HG02885 (cell line): ENCODE data around the gene PPM1A.

Experiments
- ATAC-seq: cut with Tn5 transposase; IDR thresholded peaks from one replicate; pipeline ENCODE4 v1.9.1; 2021; ENCODE audit warnings: mild to moderate bottlenecking; ENCODE audit not compliant: unreplicated experiment, poor library complexity

Gene PPM1A

GRCh38 chr14:60257865-60258264, 8.8 kb downstream of the PPM1A start:
- ATAC-seq = no peak

GRCh38 chr14:60265163-60265562, 16.1 kb downstream of the PPM1A start:
- no peak for ATAC-seq

GRCh38 chr14:60266021-60266937, 17.3 kb downstream of the PPM1A start:
- no peak for ATAC-seq

GRCh38 chr14:60272177-60272576, 23.2 kb downstream of the PPM1A start:
- ATAC-seq = no peak

GRCh38 chr14:60273956-60274355, 24.9 kb downstream of the PPM1A start:
- ATAC-seq = no peak

- ATAC-seq = no peak
Measured at GRCh38 chr14:60274448-60274847, 25.4 kb downstream of the PPM1A start.

GRCh38 chr14:60275932-60276331, 26.9 kb downstream of the PPM1A start:
- ATAC-seq = no peak

- no peak for ATAC-seq
Measured at GRCh38 chr14:60276347-60276746, 27.3 kb downstream of the PPM1A start.

GRCh38 chr14:60277605-60278190, 28.7 kb downstream of the PPM1A start:
- no peak for ATAC-seq

GRCh38 chr14:60278350-60278749, 29.3 kb downstream of the PPM1A start:
- no peak for ATAC-seq

GRCh38 chr14:60287452-60287851, 38.4 kb downstream of the PPM1A start:
- ATAC-seq = no peak

GRCh38 chr14:60288279-60288678, 39.3 kb downstream of the PPM1A start:
- no peak for ATAC-seq

- no peak for ATAC-seq
Measured at GRCh38 chr14:60294411-60295069, 45.5 kb downstream of the PPM1A start.

- no peak for ATAC-seq
Measured at GRCh38 chr14:60300019-60300418, 51.0 kb downstream of the PPM1A start.

GRCh38 chr14:60301685-60302084, 52.7 kb downstream of the PPM1A start:
- no peak for ATAC-seq

GRCh38 chr14:60302663-60303062, 53.6 kb downstream of the PPM1A start:
- no peak for ATAC-seq

GRCh38 chr14:60303745-60304144, 54.7 kb downstream of the PPM1A start:
- ATAC-seq = no peak

- ATAC-seq = no peak
Measured at GRCh38 chr14:60304509-60304908, 55.5 kb downstream of the PPM1A start.

GRCh38 chr14:60309867-60310552, 61.0 kb downstream of the PPM1A start:
- ATAC-seq = no peak

GRCh38 chr14:60311417-60311816, 62.4 kb downstream of the PPM1A start:
- no peak for ATAC-seq

GRCh38 chr14:60313093-60313492, 64.1 kb downstream of the PPM1A start:
- no peak for ATAC-seq
